NCI-H510A treated with DMSO at 0.1 percent for 48 hours (cell line): ENCODE data around the gene MST1R.
"Not testable (repeated sequence)": the region's sequence is repeated elsewhere in the genome, so short reads cannot be mapped to it uniquely, and the experiment has no call there.

Source experiments
- DNase-seq: peaks from one replicate; lab custom pipeline; 2025; lab: John Stamatoyannopoulos, UW

The MST1R gene

GRCh38 chr3:49911611-49912010 is 7.9 kb upstream of the MST1R start:
- DNase-seq: no peak

GRCh38 chr3:49911124-49911420 is 7.4 kb upstream of the MST1R start:
- no peak for DNase-seq

GRCh38 chr3:49910409-49911123 is 6.9 kb upstream of the MST1R start:
- DNase-seq: no peak

GRCh38 chr3:49908373-49909199 is 4.9 kb upstream of the MST1R start:
- no peak for DNase-seq

GRCh38 chr3:49906073-49906743 is 2.5 kb upstream of the MST1R start:
- no peak for DNase-seq

GRCh38 chr3:49904448-49904847 is 775 bp upstream of the MST1R start:
- DNase-seq: not testable (repeated sequence)

- DNase-seq: no peak
Observed at GRCh38 chr3:49902511-49903345, 945 bp downstream of the MST1R start.

- DNase-seq: peak; percentile 15
Observed at GRCh38 chr3:49901366-49902339, 2.0 kb downstream of the MST1R start.

- peak; percentile 22 for DNase-seq
Observed at GRCh38 chr3:49900491-49901153, 3.1 kb downstream of the MST1R start.

- no peak for DNase-seq
Observed at GRCh38 chr3:49899815-49900214, 3.9 kb downstream of the MST1R start.

GRCh38 chr3:49898991-49899390 is 4.7 kb downstream of the MST1R start:
- DNase-seq: no peak

GRCh38 chr3:49896345-49896744 is 7.3 kb downstream of the MST1R start:
- DNase-seq: no peak

- DNase-seq: no peak
Observed at GRCh38 chr3:49895791-49896190, 7.9 kb downstream of the MST1R start.

GRCh38 chr3:49889296-49889695 is 14.4 kb downstream of the MST1R start:
- no peak for DNase-seq

GRCh38 chr3:49886922-49887265 is 16.8 kb downstream of the MST1R start:
- DNase-seq: no peak

GRCh38 chr3:49883998-49884397 is 19.7 kb downstream of the MST1R start:
- DNase-seq: no peak

- DNase-seq: no peak
Observed at GRCh38 chr3:49882166-49882565, 21.5 kb downstream of the MST1R start.

- DNase-seq: no peak
Observed at GRCh38 chr3:49880581-49881315, 22.9 kb downstream of the MST1R start.

- DNase-seq: no peak
Observed at GRCh38 chr3:49879721-49880120, 24.0 kb downstream of the MST1R start.

GRCh38 chr3:49878686-49879085 is 25.0 kb downstream of the MST1R start:
- DNase-seq: no peak
